Measurements from ENCODE around the gene NUDCD2. TPM values are rescaled to one million over a fixed set of nuclear protein-coding genes. Genes with fewer than 3 reads are reported as not detected.
"Not testable (repeated sequence)": the region's sequence is repeated elsewhere in the genome, so short reads cannot be mapped to it uniquely, and the experiment has no call there.

The NUDCD2 gene
- total RNA-seq, 1 donor from 2014 or later = 19.2 TPM

DNA sequence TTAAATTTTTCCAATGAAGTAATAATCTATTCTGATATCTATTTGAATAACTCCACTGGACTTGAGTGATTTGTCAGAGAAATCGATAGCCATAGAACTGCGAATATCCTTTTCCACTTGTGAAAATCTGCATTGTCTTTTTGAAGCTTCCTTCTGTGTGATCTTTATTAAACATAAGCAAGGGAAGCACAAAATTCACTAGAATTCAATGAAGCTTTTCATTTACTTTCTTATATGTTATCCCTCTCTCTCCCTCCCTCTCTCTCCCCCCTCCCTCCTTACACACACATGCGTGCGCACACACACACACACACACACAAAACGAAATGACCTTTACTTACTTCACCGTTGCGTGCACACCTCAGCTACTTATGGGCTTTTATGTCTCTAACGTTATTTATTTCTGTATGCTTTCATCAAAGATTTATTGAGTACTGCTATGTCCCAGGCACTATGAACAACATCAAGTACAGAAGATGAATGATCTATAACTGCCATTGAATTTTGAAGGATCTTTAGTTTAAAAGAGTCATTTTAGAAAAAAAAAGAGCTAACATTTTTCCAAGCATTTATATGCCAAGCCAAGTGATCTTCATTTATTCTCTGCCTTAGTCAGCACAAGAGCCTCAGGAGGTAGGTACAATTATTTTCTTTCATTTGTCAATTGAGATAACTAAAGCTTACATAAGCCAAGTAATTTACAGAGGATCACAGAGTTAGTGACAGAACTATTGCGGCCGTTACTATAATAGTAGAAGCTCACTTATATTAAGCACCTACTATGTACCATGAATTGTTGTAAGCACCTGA, 55.3 kb downstream of the NUDCD2 start:
- H3K36me3 Mint-ChIP-seq (ENCODE audit: unreplicated experiment) = no peaks in the 10 kb centered on the region
- DNase-seq = no peak
- TF ChIP-seq, protein P1, sequence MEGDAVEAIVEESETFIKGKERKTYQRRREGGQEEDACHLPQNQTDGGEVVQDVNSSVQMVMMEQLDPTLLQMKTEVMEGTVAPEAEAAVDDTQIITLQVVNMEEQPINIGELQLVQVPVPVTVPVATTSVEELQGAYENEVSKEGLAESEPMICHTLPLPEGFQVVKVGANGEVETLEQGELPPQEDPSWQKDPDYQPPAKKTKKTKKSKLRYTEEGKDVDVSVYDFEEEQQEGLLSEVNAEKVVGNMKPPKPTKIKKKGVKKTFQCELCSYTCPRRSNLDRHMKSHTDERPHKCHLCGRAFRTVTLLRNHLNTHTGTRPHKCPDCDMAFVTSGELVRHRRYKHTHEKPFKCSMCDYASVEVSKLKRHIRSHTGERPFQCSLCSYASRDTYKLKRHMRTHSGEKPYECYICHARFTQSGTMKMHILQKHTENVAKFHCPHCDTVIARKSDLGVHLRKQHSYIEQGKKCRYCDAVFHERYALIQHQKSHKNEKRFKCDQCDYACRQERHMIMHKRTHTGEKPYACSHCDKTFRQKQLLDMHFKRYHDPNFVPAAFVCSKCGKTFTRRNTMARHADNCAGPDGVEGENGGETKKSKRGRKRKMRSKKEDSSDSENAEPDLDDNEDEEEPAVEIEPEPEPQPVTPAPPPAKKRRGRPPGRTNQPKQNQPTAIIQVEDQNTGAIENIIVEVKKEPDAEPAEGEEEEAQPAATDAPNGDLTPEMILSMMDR (IDR thresholded peaks at IDR 0.05; ENCODE audit: partially characterized antibody, unreplicated experiment) = no peak
- no peaks in the 10 kb centered on the region for H3K9me3 Mint-ChIP-seq (ENCODE audit: unreplicated experiment)
- no peak overlapping the region for H3K27ac Mint-ChIP-seq (ENCODE audit: unreplicated experiment)
- H3K4me3 Mint-ChIP-seq (ENCODE audit: unreplicated experiment) = no peak overlapping the region
- peaks cover 2% of the 10 kb centered on the region for H3K27me3 Mint-ChIP-seq (ENCODE audit: unreplicated experiment)
- peaks cover 3% of the 10 kb centered on the region for H3K4me1 Mint-ChIP-seq (ENCODE audit: low read depth, unreplicated experiment)

DNA sequence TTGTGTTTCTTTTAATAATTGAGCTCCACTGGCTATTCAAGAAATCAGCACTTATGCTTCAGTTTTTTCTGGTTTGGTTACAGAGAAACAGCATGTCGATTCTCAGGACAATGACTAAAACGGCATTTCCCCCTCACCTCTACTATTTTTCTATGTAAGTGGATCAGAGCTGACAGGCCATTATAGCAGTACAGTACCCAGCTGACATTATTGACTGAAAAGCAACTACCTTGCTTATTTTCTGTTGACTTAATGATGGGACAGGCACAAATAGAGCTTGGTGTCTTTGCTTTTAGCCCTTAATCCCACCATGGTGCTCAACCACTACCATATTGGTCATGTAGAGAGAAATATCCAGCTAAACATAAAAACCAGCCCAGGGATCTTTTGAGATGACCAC, 57.9 kb downstream of the NUDCD2 start:
- no peak overlapping the region for H3K27ac Mint-ChIP-seq (ENCODE audit: unreplicated experiment)
- no peaks in the 10 kb centered on the region for H3K4me1 Mint-ChIP-seq (ENCODE audit: low read depth, unreplicated experiment)
- no peaks in the 10 kb centered on the region for H3K27me3 Mint-ChIP-seq (ENCODE audit: unreplicated experiment)
- no peaks in the 10 kb centered on the region for H3K36me3 Mint-ChIP-seq (ENCODE audit: unreplicated experiment)
- DNase-seq = no peak
- TF ChIP-seq, protein P1 (IDR thresholded peaks at IDR 0.05; ENCODE audit: partially characterized antibody, unreplicated experiment) = no peak
- H3K9me3 Mint-ChIP-seq (ENCODE audit: unreplicated experiment) = no peaks in the 10 kb centered on the region
- H3K4me3 Mint-ChIP-seq (ENCODE audit: unreplicated experiment) = no peak overlapping the region

DNA sequence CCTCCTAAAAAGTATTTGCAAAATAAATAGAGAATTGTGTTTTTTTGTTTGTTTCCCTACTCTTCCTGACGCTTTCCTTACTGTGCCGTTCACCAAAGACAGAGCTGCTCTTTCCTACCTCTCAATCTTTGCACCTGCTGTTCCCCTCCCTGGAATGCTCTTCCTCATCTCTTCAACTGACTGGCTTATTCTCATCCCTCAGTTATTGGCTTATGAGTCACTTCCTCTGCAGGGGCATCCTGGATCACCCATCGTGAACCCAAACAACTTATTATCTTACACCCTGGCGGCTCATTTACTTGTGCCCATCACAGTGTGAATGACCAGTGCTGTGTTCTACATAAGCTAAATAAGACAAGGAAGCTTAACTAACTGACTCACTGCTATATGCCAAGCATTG, 58.6 kb downstream of the NUDCD2 start:
- no peaks in the 10 kb centered on the region for H3K4me1 Mint-ChIP-seq (ENCODE audit: low read depth, unreplicated experiment)
- H3K9me3 Mint-ChIP-seq (ENCODE audit: unreplicated experiment) = no peaks in the 10 kb centered on the region
- DNase-seq = no peak
- H3K27me3 Mint-ChIP-seq (ENCODE audit: unreplicated experiment) = no peaks in the 10 kb centered on the region
- no peak overlapping the region for H3K27ac Mint-ChIP-seq (ENCODE audit: unreplicated experiment)
- TF ChIP-seq, protein P1 (IDR thresholded peaks at IDR 0.05; ENCODE audit: partially characterized antibody, unreplicated experiment) = no peak
- no peak overlapping the region for H3K4me3 Mint-ChIP-seq (ENCODE audit: unreplicated experiment)
- no peaks in the 10 kb centered on the region for H3K36me3 Mint-ChIP-seq (ENCODE audit: unreplicated experiment)

DNA sequence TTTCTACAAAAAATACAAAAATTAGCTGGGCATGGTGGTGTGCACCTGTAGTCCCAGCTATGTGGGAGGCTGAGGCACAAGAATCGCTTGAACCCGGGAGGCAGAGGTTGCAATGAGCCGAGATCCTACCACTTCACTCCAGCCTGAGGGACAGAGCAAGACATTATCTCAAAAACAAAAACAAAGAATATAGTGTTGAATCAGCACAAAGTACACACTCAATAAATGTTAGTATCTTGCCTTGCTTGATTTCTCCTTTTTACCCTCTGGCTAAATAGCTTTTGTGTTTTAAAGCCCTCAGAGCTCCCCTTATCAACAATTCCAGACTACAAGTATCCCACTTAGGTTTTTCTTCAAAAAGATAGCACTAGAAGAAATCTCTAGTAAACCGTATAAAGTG, 60.0 kb downstream of the NUDCD2 start:
- Mint-ChIP-seq H3K36me3 (ENCODE audit: unreplicated experiment) (no peaks in the 10 kb centered on the region), H3K27me3 (ENCODE audit: unreplicated experiment) (no peaks in the 10 kb centered on the region), H3K9me3 (ENCODE audit: unreplicated experiment) (no peaks in the 10 kb centered on the region), H3K4me1 (ENCODE audit: low read depth, unreplicated experiment) (no peaks in the 10 kb centered on the region), H3K27ac (ENCODE audit: unreplicated experiment) (no peak overlapping the region), H3K4me3 (ENCODE audit: unreplicated experiment) (no peak overlapping the region)
- no peak for DNase-seq
- TF ChIP-seq, protein P1 (IDR thresholded peaks at IDR 0.05; ENCODE audit: partially characterized antibody, unreplicated experiment) = no peak

DNA sequence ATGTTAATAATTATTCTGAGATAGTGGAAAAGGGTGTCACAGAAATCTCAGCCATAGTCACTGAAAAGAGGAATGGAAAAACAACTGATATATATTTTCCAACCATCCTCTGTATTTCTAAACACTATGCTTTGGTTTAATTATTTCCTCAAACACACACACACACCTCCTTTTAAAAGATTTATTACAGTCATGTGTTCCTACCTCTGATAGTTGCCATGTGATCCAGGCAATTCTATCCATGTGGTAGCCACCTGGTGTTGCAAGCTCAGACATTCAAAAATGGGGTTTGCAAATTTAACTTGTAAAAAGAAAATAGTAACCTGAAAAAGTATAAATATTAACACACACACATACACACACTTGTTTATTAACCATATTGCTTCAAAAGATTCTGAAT, 62.5 kb downstream of the NUDCD2 start:
- peaks cover 4% of the 10 kb centered on the region for H3K9me3 Mint-ChIP-seq (ENCODE audit: unreplicated experiment)
- H3K27ac Mint-ChIP-seq (ENCODE audit: unreplicated experiment) = no peak overlapping the region
- no peak overlapping the region for H3K4me3 Mint-ChIP-seq (ENCODE audit: unreplicated experiment)
- TF ChIP-seq, protein P1 (IDR thresholded peaks at IDR 0.05; ENCODE audit: partially characterized antibody, unreplicated experiment) = no peak
- peaks cover 3% of the 10 kb centered on the region for H3K27me3 Mint-ChIP-seq (ENCODE audit: unreplicated experiment)
- H3K36me3 Mint-ChIP-seq (ENCODE audit: unreplicated experiment) = peaks cover 3% of the 10 kb centered on the region
- no peaks in the 10 kb centered on the region for H3K4me1 Mint-ChIP-seq (ENCODE audit: low read depth, unreplicated experiment)
- no peak for DNase-seq

DNA sequence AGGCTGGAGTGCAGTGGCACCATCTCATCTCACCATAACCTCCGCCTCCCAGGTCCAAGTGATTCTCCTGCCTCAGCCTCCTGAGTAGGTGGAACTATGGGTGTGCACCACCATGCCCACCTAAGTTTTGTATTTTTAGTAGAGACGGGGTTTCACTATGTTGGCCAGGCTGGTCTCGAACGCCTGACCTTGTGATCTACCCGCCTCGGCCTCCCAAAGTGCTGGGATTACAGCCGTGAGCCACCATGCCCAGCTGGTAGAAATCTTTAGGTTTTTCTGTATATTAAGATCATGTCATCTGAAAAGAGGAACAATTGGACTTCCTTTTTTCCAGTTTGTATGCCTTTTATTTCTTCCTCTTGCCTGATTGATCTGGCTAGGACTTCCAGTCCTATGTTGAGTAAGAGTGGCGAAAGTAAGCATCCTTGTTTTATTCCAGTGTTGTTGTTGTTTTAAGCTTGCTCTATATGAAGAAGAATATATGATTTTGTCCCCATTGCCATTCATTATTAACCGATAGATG, 63.0 kb downstream of the NUDCD2 start:
- not testable (repeated sequence) for H3K9me3 Mint-ChIP-seq (ENCODE audit: unreplicated experiment); H3K27ac Mint-ChIP-seq (ENCODE audit: unreplicated experiment); H3K4me1 Mint-ChIP-seq (ENCODE audit: low read depth, unreplicated experiment); H3K36me3 Mint-ChIP-seq (ENCODE audit: unreplicated experiment); H3K27me3 Mint-ChIP-seq (ENCODE audit: unreplicated experiment); DNase-seq; H3K4me3 Mint-ChIP-seq (ENCODE audit: unreplicated experiment)

Data from glutamatergic neuron (in vitro differentiated cells).